Stimulated activated CD4-positive, alpha-beta T cell treated with anti-CD3 and anti-CD28 coated beads, Interleukin-12 subunit alpha, Interleukin-12 subunit beta, amount 100 ng/mL, for 24 hours (primary cell): ENCODE measurements around the gene UBTFL1.
"Not testable (repeated sequence)": the region's sequence is repeated elsewhere in the genome, so short reads cannot be mapped to it uniquely, and the experiment has no call there.

Source experiments
- DNase-seq, 2 experiments: peaks; one replicate each; pipeline ENCODE4 v3.0.0-alpha.2; 2020; ENCODE audit warnings: low read depth in 2 of 2

UBTFL1 gene

GRCh38 chr11:90085650-90086049 lies at the start of gene UBTFL1:
UBTFL1 (plus strand) TSS chr11:90085950; CDS start chr11:90085950, 0 bp downstream.
- not testable (repeated sequence) for DNase-seq

DNA sequence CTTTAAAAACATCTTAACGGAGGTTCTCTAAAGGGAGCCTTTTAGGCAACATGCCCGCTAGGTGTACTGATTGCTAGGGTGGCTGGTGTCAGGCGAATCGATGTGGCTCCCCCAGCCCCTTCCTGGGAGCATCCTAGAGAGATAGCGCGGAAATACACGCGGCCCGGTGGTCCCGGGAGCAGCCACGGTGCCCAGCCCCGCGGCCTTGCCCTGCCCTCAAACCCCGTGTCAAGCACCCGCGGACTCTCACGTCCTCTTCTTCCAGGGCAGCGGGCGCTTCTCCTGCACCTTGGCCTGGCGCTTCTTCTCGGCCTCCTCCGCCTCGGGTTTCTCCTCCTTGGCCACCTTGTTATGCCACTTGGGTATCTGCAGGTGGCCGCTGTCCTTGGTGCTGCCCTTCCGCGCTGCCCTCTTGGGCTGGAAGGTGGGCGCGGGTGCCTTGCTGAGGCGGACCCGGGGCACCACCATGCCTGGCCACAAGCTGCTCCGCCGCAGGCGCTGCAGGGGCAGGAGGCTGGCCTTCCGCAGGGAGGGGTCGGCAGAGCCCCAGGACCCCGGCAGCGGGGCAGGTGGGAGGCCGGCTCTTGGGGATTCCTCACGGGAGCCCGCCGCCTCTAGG lies 34.0 kb upstream of the UBTFL1 start:
- DNase-seq: not testable (repeated sequence)

DNA sequence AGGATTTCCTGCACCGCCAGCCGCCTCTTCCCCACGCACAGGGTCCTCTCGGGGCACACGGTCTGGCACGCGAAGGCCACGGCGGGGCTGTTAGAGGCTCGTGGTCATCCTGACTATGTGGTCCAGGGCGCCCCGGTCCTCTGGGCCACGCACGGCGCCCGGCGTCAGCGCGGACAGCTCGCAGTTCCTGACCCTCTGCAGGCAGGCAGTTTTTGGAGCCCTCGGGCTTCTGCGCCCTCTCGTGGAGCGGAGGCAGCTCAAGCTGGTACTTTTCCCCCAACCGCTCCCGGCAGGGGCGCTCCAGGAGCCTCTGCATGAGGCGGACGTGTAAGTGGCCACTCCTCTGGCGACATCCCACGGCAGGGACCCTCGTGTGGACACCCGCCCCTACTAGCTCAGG lies 33.4 kb upstream of the UBTFL1 start:
- DNase-seq: not testable (repeated sequence)

GRCh38 chr11:90053545-90053944 lies 32.2 kb upstream of the UBTFL1 start:
- DNase-seq: not testable (repeated sequence)

GRCh38 chr11:90088731-90089130 lies 3.0 kb downstream of the UBTFL1 start:
- DNase-seq: not testable (repeated sequence)

GRCh38 chr11:90095230-90095924 lies 9.6 kb downstream of the UBTFL1 start:
- not testable (repeated sequence) for DNase-seq

DNA sequence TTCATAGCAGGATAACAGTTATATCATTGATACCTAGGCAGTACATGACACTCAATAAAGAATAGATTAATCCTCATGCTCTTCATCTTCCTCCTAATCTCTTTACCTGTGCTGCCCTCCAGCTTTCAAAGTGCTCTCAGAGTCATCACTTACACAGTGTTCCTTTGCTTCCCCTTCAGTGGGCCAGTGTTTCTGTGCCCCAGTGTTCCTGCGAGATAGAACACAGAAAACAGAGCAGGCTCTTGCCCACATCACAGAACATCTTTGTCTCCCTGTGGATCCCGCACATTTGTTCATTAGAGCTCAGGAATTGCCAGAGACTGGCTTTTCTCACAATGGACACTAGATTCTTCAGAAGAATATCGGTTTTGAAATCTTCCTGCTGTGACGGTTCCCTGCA lies 12.5 kb downstream of the UBTFL1 start:
- not testable (repeated sequence) for DNase-seq

GRCh38 chr11:90100431-90100830 lies 14.7 kb downstream of the UBTFL1 start:
- no peak for DNase-seq

GRCh38 chr11:90113541-90113940 lies 27.8 kb downstream of the UBTFL1 start:
- no peak for DNase-seq

- no peak for DNase-seq
Measured at GRCh38 chr11:90120191-90120590, 34.4 kb downstream of the UBTFL1 start.

- DNase-seq: no peak
Measured at GRCh38 chr11:90124371-90124770, 38.6 kb downstream of the UBTFL1 start.

- no peak for DNase-seq
Measured at GRCh38 chr11:90124946-90125345, 39.2 kb downstream of the UBTFL1 start.

- no peak for DNase-seq
Measured at GRCh38 chr11:90133560-90134477, 48.1 kb downstream of the UBTFL1 start.

DNA sequence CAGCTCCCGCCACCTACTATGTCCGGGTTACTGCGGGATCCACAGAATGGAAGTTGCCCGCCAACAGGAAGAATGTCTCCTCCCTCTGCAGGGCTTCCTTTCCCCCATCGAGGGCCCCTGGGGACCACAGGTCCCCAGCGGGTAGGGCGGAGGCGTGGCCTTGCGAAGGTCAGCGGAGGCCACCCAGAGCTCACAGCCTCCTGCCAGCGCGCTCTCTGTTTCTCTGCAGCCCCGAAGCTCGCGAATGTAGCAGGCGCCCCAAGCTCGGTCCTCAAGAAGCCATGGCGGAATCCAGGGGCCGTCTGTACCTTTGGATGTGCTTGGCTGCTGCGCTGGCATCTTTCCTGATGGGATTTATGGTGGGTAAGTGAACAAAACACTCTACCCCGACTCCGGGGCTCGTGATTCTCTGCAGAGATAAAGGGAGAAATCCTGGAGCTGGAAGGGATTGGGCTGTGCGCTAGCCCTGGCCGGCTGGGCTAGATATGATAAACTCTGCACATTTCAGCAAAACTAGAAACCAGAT lies 48.8 kb downstream of the UBTFL1 start, which contains the start of gene NAALAD2:
NAALAD2 (plus strand) TSS at position 186 of the 526 bp plus-strand sequence; CDS start at position 282, 96 bp downstream.
- peak in 1 of 2 experiments; percentile 0 for DNase-seq

DNA sequence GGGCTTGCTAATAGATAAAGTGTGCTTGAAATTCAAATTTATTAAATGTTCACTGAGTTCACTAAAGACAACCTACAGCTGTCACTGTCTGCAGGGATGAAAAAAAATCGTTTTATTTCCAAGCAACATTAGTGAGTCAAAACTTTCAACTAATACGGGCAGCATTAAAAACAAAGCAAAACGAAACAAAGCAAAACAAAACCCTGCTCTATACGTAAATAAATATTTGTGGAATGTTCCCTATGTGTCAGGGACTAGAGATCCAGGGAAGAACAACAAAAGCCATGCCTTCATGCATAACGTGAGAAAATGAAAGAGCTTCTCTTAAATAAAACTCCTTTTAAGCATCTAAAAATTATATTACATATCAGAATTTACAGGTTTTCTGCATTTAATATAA lies 49.3 kb downstream of the UBTFL1 start:
- no peak for DNase-seq
